Measurements from ENCODE around the gene ALDH3A1. TPM values are rescaled to one million over a fixed set of nuclear protein-coding genes. Genes with fewer than 3 reads are reported as not detected.

The ALDH3A1 gene
- under 0.01 and 0.77 TPM in 2 replicates for total RNA-seq

GRCh38 chr17:19747829-19748806 is at the start of gene ALDH3A1:
Gene ALDH3A1, minus strand, starts transcription at chr17:19748298. Its CDS starts 3,169 bp downstream, at chr17:19745129.

DNA sequence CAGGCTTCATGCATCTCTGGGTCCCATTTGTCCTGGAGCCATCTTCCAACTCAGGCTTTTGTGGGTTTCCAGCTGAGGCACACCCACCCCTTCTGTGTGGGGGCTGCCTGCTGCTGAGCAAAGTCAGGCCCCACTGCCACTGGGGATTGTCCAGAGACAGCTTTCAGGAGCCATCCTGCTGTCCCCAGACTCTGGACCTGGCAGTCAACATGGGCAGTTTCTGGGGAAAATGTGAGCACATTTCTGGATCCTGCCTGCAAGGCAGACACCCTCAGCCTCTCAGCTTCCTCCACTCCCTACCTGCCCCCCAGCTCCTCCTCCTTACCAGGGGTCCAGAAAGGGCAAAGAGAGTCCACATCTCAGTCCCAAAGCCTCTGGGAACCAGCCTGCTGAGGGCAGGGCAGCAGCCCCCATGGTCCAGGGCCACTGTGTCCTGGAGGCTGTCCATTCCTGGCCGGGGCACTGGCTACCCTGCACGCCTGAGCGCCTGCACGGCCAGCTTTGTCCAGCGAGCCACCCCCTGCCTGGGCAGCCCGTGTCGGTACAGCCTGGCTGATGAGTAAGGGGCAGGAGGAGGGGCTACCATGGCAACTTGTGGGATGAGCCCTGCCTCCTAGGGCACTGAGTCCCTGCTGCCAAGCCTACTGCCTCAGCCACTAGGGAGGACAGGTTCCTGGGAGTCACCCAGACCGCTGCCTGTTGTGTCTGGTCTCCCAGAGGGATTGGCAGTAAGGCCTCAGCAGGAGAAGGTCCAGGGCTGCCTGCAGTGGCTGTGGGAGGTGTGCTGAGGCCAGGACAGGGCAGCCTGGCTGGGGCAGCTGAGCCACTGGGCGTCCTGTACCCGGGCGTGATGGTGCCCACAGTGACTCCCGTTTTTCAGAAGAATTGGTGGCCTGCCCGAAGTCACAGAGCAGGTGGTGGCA is 31.7 kb downstream of the ALDH3A1 start, which contains the start of gene SLC47A2:
TSS of gene SLC47A2 (minus strand) at position 477 of the 923 bp plus-strand sequence. CDS start at position 448, 29 bp downstream.

Other genes with a start within 250 kb of the ALDH3A1 start
- 0.19 and 0.85 TPM in 2 replicates for gene SLC47A1, start 214.4 kb downstream of the ALDH3A1 start, total RNA-seq
- 37.5 and 52.0 TPM in 2 replicates for gene ALDH3A2, start 99.5 kb downstream of the ALDH3A1 start, total RNA-seq
- gene SLC47A2, start 31.7 kb downstream of the ALDH3A1 start, total RNA-seq, result not detected in 2 replicates
- 10.4 and 17.2 TPM in 2 replicates for gene ULK2, start 119.6 kb upstream of the ALDH3A1 start, total RNA-seq
- 23.0 and 34.7 TPM in 2 replicates for gene AKAP10, start 229.5 kb upstream of the ALDH3A1 start, total RNA-seq